Measurements from ENCODE around the gene MIDN. TPM values are rescaled to one million over a fixed set of nuclear protein-coding genes. Genes with fewer than 3 reads are reported as not detected.
A peak's percentile ranks its signal among the peaks of the same experiment; 100 is the strongest.

MIDN gene
- total and polyA plus RNA-seq, 2 donors (not counting 1 experiment from before 2014, with no cell fraction given) = 12.0 to 18.8 TPM

GRCh38 chr19:1214862-1215731 lies 33.3 kb upstream of the MIDN start:
- H3K79me2 ChIP-seq (ENCODE audit: control insufficient read depth, insufficient read depth, low read length) = peaks cover 74% of the 10 kb centered on the region
- peak overlapping the region; percentile 57 for H3K27ac ChIP-seq (ENCODE audit: insufficient read depth, low read length)
- H3K4me1 ChIP-seq (ENCODE audit: control insufficient read depth, extremely low read depth, insufficient read depth, low read length) = peaks cover 24% of the 10 kb centered on the region
- no peaks in the 10 kb centered on the region for H4K20me1 ChIP-seq (ENCODE audit: control insufficient read depth, extremely low read depth, insufficient read depth, low read length)
- no peaks in the 10 kb centered on the region for H3K27me3 ChIP-seq (ENCODE audit: control insufficient read depth, insufficient read depth, low read length)
- peak overlapping the region; percentile 45 for H3K4me2 ChIP-seq (ENCODE audit: extremely low read depth, insufficient read depth, low read length)
- H3K4me3 ChIP-seq (replicated peaks in 1 of 4; ENCODE audit: control extremely low read depth in 1 of 4, insufficient read depth in 1 of 4, low read depth in 3 of 4, low read length in 4 of 4) = peak overlapping the region in 1 of 4 experiments; percentile 4
- peak in 1 of 2 donors; percentile 3 for TF ChIP-seq CTCF (conservative IDR thresholded peaks at IDR 0.05 in 1 of 2, IDR thresholded peaks at IDR 0.05 in 1 of 2; ENCODE audit: low read depth in 1 of 2, low read length in 2 of 2)
- TF ChIP-seq EZH2 (IDR thresholded peaks at IDR 0.05; ENCODE audit: low read length, missing control alignments) = no peak
- no peak overlapping the region for H2AFZ ChIP-seq (ENCODE audit: low read length)
- DNase-seq (ENCODE audit: low read depth in 2 of 2) = peak in 1 of 2 donors; percentile 52
- H3K9me3 ChIP-seq (ENCODE audit: control insufficient read depth, insufficient read depth, low read depth, low read length) = no peaks in the 10 kb centered on the region
- peak overlapping the region; percentile 27 for H3K9ac ChIP-seq (ENCODE audit: insufficient read depth, low read length)
- peaks cover 8% of the 10 kb centered on the region for H3K36me3 ChIP-seq (ENCODE audit: control insufficient read depth, insufficient read depth, low read length)

- no peak for DNase-seq (ENCODE audit: low read depth in 2 of 2)
- Histone ChIP-seq H3K9ac (ENCODE audit: insufficient read depth, low read length) (no peak overlapping the region), H3K36me3 (ENCODE audit: control insufficient read depth, insufficient read depth, low read length) (peaks cover 15% of the 10 kb centered on the region), H3K79me2 (ENCODE audit: control insufficient read depth, insufficient read depth, low read length) (peaks cover 58% of the 10 kb centered on the region), H3K9me3 (ENCODE audit: control insufficient read depth, insufficient read depth, low read depth, low read length) (no peaks in the 10 kb centered on the region), H3K4me2 (ENCODE audit: extremely low read depth, insufficient read depth, low read length) (no peak overlapping the region), H3K4me1 (ENCODE audit: control insufficient read depth, extremely low read depth, insufficient read depth, low read length) (peaks cover 26% of the 10 kb centered on the region), H3K27ac (ENCODE audit: insufficient read depth, low read length) (no peak overlapping the region), H4K20me1 (ENCODE audit: control insufficient read depth, extremely low read depth, insufficient read depth, low read length) (no peaks in the 10 kb centered on the region), H3K4me3 (replicated peaks in 1 of 4; ENCODE audit: control extremely low read depth in 1 of 4, insufficient read depth in 1 of 4, low read depth in 3 of 4, low read length in 4 of 4) (no peak overlapping the region), H2AFZ (ENCODE audit: low read length) (no peak overlapping the region), H3K27me3 (ENCODE audit: control insufficient read depth, insufficient read depth, low read length) (no peaks in the 10 kb centered on the region)
- TF ChIP-seq CTCF (conservative IDR thresholded peaks at IDR 0.05 in 1 of 2, IDR thresholded peaks at IDR 0.05 in 1 of 2; ENCODE audit: low read depth in 1 of 2, low read length in 2 of 2) (no peak), EZH2 (IDR thresholded peaks at IDR 0.05; ENCODE audit: low read length, missing control alignments) (no peak)
Observed at GRCh38 chr19:1216756-1217155, 31.6 kb upstream of the MIDN start.

- Histone ChIP-seq H3K9me3 (ENCODE audit: control insufficient read depth, insufficient read depth, low read depth, low read length) (no peaks in the 10 kb centered on the region), H3K79me2 (ENCODE audit: control insufficient read depth, insufficient read depth, low read length) (peaks cover 52% of the 10 kb centered on the region), H4K20me1 (ENCODE audit: control insufficient read depth, extremely low read depth, insufficient read depth, low read length) (no peaks in the 10 kb centered on the region), H3K4me1 (ENCODE audit: control insufficient read depth, extremely low read depth, insufficient read depth, low read length) (peaks cover 27% of the 10 kb centered on the region), H3K36me3 (ENCODE audit: control insufficient read depth, insufficient read depth, low read length) (peaks cover 20% of the 10 kb centered on the region), H3K4me2 (ENCODE audit: extremely low read depth, insufficient read depth, low read length) (no peak overlapping the region), H2AFZ (ENCODE audit: low read length) (no peak overlapping the region), H3K27me3 (ENCODE audit: control insufficient read depth, insufficient read depth, low read length) (no peaks in the 10 kb centered on the region), H3K9ac (ENCODE audit: insufficient read depth, low read length) (no peak overlapping the region), H3K27ac (ENCODE audit: insufficient read depth, low read length) (peak overlapping the region; percentile 16), H3K4me3 (replicated peaks in 1 of 4; ENCODE audit: control extremely low read depth in 1 of 4, insufficient read depth in 1 of 4, low read depth in 3 of 4, low read length in 4 of 4) (no peak overlapping the region)
- TF ChIP-seq CTCF (conservative IDR thresholded peaks at IDR 0.05 in 1 of 2, IDR thresholded peaks at IDR 0.05 in 1 of 2; ENCODE audit: low read depth in 1 of 2, low read length in 2 of 2) = no peak
- DNase-seq (ENCODE audit: low read depth in 2 of 2) = no peak
Observed at GRCh38 chr19:1217366-1217765, 31.0 kb upstream of the MIDN start.
